ENCODE measurements around the gene TACR1.

DNA sequence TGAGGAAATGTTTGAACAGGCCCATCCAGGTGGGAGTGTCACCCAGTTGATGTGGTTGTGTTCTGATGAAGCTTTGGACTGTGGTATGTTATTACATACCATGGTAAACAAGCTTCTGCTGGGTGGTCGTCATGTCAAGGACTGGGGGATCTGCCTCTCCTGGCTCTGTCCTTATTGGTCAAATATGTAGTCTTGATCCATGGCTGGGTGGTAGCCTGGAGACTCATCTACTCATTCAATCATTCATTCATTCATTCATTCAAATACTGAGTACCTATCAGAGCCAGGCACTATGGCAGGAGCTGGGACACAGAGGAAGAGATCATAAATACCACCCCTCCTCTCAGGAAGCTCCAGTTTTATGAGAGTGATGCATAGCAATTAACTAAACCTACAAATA lies 60.8 kb downstream of the TACR1 start:
- TF ChIP-seq, protein P1, sequence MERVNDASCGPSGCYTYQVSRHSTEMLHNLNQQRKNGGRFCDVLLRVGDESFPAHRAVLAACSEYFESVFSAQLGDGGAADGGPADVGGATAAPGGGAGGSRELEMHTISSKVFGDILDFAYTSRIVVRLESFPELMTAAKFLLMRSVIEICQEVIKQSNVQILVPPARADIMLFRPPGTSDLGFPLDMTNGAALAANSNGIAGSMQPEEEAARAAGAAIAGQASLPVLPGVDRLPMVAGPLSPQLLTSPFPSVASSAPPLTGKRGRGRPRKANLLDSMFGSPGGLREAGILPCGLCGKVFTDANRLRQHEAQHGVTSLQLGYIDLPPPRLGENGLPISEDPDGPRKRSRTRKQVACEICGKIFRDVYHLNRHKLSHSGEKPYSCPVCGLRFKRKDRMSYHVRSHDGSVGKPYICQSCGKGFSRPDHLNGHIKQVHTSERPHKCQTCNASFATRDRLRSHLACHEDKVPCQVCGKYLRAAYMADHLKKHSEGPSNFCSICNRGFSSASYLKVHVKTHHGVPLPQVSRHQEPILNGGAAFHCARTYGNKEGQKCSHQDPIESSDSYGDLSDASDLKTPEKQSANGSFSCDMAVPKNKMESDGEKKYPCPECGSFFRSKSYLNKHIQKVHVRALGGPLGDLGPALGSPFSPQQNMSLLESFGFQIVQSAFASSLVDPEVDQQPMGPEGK (CRISPR knock-in tag; IDR thresholded peaks at IDR 0.05) = no peak
- TF ChIP-seq ELF3 (CRISPR knock-in tag; IDR thresholded peaks at IDR 0.05) (no peak), ETV6 (CRISPR knock-in tag; conservative IDR thresholded peaks at IDR 0.05) (no peak), HNRNPL (IDR thresholded peaks at IDR 0.05; ENCODE audit: low read depth, low read length) (no peak)
- TF ChIP-seq, protein P2, sequence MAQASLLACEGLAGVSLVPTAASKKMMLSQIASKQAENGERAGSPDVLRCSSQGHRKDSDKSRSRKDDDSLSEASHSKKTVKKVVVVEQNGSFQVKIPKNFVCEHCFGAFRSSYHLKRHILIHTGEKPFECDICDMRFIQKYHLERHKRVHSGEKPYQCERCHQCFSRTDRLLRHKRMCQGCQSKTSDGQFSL (CRISPR knock-in tag; IDR thresholded peaks at IDR 0.05) = no peak
- TF ChIP-seq, protein P3, sequence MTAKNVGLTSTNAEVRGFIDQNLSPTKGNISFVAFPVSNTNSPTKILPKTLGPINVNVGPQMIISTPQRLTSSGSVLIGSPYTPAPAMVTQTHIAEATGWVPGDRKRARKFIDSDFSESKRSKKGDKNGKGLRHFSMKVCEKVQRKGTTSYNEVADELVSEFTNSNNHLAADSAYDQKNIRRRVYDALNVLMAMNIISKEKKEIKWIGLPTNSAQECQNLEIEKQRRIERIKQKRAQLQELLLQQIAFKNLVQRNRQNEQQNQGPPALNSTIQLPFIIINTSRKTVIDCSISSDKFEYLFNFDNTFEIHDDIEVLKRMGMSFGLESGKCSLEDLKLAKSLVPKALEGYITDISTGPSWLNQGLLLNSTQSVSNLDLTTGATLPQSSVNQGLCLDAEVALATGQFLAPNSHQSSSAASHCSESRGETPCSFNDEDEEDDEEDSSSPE (CRISPR knock-in tag; IDR thresholded peaks at IDR 0.05) = no peak
- TF ChIP-seq, protein P4, sequence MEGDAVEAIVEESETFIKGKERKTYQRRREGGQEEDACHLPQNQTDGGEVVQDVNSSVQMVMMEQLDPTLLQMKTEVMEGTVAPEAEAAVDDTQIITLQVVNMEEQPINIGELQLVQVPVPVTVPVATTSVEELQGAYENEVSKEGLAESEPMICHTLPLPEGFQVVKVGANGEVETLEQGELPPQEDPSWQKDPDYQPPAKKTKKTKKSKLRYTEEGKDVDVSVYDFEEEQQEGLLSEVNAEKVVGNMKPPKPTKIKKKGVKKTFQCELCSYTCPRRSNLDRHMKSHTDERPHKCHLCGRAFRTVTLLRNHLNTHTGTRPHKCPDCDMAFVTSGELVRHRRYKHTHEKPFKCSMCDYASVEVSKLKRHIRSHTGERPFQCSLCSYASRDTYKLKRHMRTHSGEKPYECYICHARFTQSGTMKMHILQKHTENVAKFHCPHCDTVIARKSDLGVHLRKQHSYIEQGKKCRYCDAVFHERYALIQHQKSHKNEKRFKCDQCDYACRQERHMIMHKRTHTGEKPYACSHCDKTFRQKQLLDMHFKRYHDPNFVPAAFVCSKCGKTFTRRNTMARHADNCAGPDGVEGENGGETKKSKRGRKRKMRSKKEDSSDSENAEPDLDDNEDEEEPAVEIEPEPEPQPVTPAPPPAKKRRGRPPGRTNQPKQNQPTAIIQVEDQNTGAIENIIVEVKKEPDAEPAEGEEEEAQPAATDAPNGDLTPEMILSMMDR (CRISPR knock-in tag; IDR thresholded peaks at IDR 0.05) = no peak
